Nephron progenitor cell (in vitro differentiated cells): ENCODE results near the gene PODNL1.
A peak's percentile ranks its signal among the peaks of the same experiment; 100 is the strongest.
"Not testable (repeated sequence)": the region's sequence is repeated elsewhere in the genome, so short reads cannot be mapped to it uniquely, and the experiment has no call there.

Experiments
- DNase-seq: peaks from one replicate; pipeline ENCODE4 v3.0.0; 2021
- H3K27ac Mint-ChIP-seq: 2 replicates; pipeline ENCODE4 v1.8.0; 2021; ENCODE audit warnings: mild to moderate bottlenecking, moderate library complexity, mixed read lengths
- H3K27me3 Mint-ChIP-seq: 2 replicates; pipeline ENCODE4 v1.8.0; 2021; ENCODE audit warnings: mild to moderate bottlenecking, low read depth, mixed read lengths; ENCODE audit not compliant: poor library complexity
- H3K36me3 Mint-ChIP-seq: 2 replicates; pipeline ENCODE4 v1.8.0; 2021; ENCODE audit warnings: low read depth, mixed read lengths
- H3K4me1 Mint-ChIP-seq: 2 replicates; pipeline ENCODE4 v1.8.0; 2021; ENCODE audit warnings: mixed read lengths
- H3K4me3 Mint-ChIP-seq: 2 replicates; pipeline ENCODE4 v1.8.0; 2021; ENCODE audit warnings: mild to moderate bottlenecking, moderate library complexity, mixed read lengths
- H3K9me3 Mint-ChIP-seq: 2 replicates; pipeline ENCODE4 v1.8.0; 2021; ENCODE audit warnings: mild to moderate bottlenecking, moderate library complexity, mixed read lengths
- TF ChIP-seq, protein P1 (sequence below): fragments of 200-600 bp; sonication (generic); IDR thresholded peaks from 2 replicates; pipeline ENCODE4 v1.5.0; 2021; ENCODE audit warnings: antibody characterized with exemption

Gene PODNL1

DNA sequence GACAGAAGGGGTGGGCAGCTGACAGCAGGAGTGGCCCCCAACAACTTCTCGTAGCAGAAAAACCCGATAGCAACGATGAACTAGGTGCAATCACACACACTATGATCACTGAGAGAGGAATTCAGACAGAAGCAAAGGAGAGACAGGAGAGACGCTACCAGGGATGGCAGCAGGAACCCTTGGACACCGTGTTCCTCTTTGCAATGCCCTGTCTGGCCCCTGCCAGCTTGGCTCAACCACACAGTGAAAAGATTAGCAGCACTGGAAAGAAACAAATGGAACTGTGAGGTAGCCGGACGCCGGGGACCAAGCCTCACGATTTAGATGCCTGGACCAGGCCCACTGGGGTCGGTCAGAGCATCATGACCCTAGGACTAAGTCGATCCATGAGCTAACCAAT lies 37.7 kb upstream of the PODNL1 start:
- peaks cover 26% of the 10 kb centered on the region for H3K36me3 Mint-ChIP-seq
- no peaks in the 10 kb centered on the region for H3K9me3 Mint-ChIP-seq
- H3K27me3 Mint-ChIP-seq, result no peaks in the 10 kb centered on the region
- H3K4me1 Mint-ChIP-seq, result peaks cover 28% of the 10 kb centered on the region
- DNase-seq, result no peak
- peak overlapping the region; percentile 38 for H3K27ac Mint-ChIP-seq
- TF ChIP-seq, protein P1, sequence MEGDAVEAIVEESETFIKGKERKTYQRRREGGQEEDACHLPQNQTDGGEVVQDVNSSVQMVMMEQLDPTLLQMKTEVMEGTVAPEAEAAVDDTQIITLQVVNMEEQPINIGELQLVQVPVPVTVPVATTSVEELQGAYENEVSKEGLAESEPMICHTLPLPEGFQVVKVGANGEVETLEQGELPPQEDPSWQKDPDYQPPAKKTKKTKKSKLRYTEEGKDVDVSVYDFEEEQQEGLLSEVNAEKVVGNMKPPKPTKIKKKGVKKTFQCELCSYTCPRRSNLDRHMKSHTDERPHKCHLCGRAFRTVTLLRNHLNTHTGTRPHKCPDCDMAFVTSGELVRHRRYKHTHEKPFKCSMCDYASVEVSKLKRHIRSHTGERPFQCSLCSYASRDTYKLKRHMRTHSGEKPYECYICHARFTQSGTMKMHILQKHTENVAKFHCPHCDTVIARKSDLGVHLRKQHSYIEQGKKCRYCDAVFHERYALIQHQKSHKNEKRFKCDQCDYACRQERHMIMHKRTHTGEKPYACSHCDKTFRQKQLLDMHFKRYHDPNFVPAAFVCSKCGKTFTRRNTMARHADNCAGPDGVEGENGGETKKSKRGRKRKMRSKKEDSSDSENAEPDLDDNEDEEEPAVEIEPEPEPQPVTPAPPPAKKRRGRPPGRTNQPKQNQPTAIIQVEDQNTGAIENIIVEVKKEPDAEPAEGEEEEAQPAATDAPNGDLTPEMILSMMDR, result no peak
- no peak overlapping the region for H3K4me3 Mint-ChIP-seq

DNA sequence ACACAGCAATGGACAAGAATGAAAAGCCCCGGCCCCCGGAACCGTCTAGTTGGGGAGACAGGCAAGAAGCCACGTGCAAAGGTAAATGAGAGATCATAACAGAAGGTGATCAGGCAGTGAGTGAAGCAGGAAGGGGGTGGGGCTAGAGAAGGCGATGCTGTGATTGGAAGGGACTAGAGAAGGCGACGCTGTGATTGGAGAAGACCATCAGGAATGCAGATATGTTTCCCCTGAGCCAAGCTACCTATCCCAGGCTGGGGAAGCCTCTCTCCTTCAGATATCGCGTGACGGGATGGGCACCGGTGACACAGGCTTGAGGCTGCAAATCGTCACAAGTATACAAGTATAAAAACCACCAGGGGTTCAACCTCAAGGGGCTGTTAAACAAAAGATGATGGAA lies 35.9 kb upstream of the PODNL1 start:
- Mint-ChIP-seq H3K4me1 (peaks cover 19% of the 10 kb centered on the region), H3K27ac (peak overlapping the region; percentile 21)

DNA sequence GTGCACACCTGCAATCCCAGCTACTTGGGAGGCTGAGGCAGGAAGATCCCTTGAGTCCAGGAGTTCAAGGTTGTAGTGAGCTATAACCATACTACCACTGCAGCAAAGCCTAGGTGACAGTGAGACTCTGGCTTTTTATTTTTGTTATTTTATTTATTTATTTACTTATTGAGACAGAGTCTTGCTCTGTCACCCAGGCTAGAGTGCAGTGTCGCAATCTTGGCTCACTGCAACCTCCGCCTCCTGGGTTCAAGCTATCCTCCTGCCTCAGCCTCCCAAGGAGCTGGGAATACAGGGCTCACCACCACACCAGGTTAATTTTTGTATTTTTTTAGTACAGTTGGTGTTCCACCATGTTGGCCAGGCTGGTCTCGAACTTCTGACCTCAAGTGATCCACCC lies 35.3 kb upstream of the PODNL1 start:
- Mint-ChIP-seq H3K4me1 (peaks cover 19% of the 10 kb centered on the region), H3K36me3 (peaks cover 38% of the 10 kb centered on the region)
- not testable (repeated sequence) for H3K9me3 Mint-ChIP-seq, H3K27ac Mint-ChIP-seq, DNase-seq, H3K4me3 Mint-ChIP-seq, H3K27me3 Mint-ChIP-seq

More for the DNA sequence above, 35.9 kb upstream of the PODNL1 start:
- peak; percentile 68 for DNase-seq
- H3K4me3 Mint-ChIP-seq, result no peak overlapping the region
- H3K36me3 Mint-ChIP-seq, result peaks cover 34% of the 10 kb centered on the region
- H3K9me3 Mint-ChIP-seq, result no peaks in the 10 kb centered on the region
- TF ChIP-seq, protein P1, result no peak
- no peaks in the 10 kb centered on the region for H3K27me3 Mint-ChIP-seq

DNA sequence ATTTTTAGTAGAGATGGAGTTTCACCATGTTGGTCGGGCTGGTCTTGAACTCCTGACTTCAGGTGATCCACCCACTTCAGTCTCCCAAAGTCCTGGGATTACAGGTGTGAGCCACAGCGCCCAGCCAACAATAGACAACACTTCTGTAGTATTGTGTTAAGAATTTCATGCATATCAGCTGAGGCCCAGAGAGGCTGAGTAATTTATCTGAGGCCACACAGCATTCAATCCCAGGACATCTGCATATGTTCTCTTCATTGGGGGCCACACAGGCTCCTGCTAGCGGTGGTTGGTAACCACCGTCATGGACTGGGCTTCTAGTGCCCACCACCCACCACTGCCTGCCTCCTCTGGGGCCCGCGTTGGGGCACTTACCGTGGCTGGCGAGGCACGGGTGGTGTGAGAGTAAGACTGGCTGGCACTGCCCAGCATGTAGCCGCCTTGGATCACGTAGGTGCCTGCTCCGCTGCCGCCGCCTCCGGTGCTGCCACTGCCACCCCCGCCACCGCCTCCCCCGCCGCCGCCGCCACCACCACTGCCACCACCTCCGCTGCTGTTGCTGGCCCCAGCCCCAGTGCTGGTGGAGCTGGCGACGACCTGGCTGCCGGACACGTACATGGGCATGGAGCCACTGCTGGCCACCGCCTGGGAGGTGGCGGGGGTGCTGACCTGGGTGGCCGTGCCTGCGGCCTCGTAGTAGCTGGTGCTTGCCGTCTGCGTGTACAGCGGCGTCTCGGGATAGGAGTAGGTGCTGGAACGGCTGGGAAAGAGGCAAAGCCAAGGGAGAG lies 34.3 kb upstream of the PODNL1 start:
- Mint-ChIP-seq H3K27me3 (no peaks in the 10 kb centered on the region), H3K27ac (no peak overlapping the region), H3K4me1 (peaks cover 19% of the 10 kb centered on the region), H3K36me3 (peaks cover 40% of the 10 kb centered on the region), H3K4me3 (no peak overlapping the region), H3K9me3 (no peaks in the 10 kb centered on the region)
- TF ChIP-seq, protein P1, result no peak
- DNase-seq, result no peak

DNA sequence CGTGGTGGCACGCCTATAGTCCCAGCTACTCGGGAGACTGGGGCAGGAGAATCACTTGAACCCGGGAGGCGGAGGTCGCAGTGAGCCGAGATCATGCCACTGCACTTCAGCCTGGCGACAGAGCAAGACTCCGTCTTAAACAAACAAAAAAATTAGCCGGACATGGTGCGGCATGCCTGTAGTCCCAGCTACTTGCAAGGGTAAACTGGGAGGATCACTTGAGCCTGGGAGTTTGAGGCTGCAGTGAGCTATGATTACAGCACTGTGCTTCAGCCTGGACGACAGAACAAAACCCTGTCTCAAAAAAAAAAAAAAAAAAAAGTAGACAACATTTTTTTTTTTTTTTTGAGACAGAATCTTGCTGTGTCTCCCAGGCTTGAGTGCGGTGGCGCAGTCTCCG lies 33.7 kb upstream of the PODNL1 start:
- Mint-ChIP-seq H3K4me1 (peaks cover 19% of the 10 kb centered on the region), H3K36me3 (peaks cover 45% of the 10 kb centered on the region)
- H3K27me3 Mint-ChIP-seq, H3K27ac Mint-ChIP-seq, DNase-seq, H3K4me3 Mint-ChIP-seq, H3K9me3 Mint-ChIP-seq: not testable (repeated sequence)

DNA sequence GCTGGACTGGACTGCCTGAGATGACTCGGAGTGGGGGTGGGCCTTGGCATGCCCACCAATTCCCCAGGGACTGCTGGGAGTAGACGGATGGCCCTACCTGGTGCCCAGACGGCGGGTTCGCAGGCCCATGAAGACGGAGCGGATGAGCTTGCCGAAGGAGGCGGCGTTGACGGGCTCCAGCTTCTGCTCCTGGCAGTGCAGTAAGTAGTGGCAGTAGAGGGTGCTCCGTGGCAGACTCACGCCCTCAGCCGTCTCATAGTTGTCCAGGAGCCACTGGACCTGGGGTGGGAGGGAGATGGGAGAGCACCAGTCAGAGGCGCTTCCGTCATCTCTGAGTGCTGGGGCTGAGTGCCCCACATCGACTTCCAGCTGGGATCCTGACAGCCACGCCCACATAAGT lies 31.7 kb upstream of the PODNL1 start:
- Mint-ChIP-seq H3K27me3 (no peaks in the 10 kb centered on the region), H3K9me3 (no peaks in the 10 kb centered on the region), H3K4me3 (no peak overlapping the region), H3K4me1 (peaks cover 9% of the 10 kb centered on the region), H3K36me3 (peaks cover 32% of the 10 kb centered on the region), H3K27ac (no peak overlapping the region)
- DNase-seq, result no peak
- TF ChIP-seq, protein P1, result no peak

DNA sequence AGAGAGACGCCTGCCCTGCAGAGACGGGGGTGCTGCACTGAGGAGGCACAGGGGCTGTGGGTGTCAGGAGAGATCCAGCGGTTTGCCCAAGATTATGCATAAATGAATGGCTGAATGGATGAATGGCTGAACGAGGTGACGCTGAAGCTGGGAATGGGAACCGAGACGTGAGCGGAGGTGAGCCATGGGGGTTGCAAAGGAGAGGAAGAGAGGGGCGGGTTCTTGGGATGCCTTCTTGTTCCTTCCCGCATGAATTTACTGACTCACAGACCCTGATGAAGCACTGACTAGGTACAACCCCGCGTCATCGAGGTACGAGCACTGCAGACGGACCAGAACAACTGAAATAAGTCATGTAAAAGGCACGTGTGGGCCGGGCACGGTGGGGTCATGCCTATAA lies 30.8 kb upstream of the PODNL1 start:
- H3K27ac Mint-ChIP-seq, result peak overlapping the region; percentile 79
- H3K9me3 Mint-ChIP-seq, result no peaks in the 10 kb centered on the region
- peaks cover 4% of the 10 kb centered on the region for H3K27me3 Mint-ChIP-seq
- TF ChIP-seq, protein P1, result no peak
- H3K4me1 Mint-ChIP-seq, result peaks cover 3% of the 10 kb centered on the region
- no peak for DNase-seq
- H3K36me3 Mint-ChIP-seq, result peaks cover 33% of the 10 kb centered on the region
- H3K4me3 Mint-ChIP-seq, result no peak overlapping the region
